ENCODE data around the gene CPHXL.

CPHXL gene

GRCh38 chr16:75682308-75682707 is 44.0 kb downstream of the CPHXL start:
- no peak overlapping the region for H3K4me3 ChIP-seq (ENCODE audit: low read depth, low read length)
- TF ChIP-seq, protein P1, sequence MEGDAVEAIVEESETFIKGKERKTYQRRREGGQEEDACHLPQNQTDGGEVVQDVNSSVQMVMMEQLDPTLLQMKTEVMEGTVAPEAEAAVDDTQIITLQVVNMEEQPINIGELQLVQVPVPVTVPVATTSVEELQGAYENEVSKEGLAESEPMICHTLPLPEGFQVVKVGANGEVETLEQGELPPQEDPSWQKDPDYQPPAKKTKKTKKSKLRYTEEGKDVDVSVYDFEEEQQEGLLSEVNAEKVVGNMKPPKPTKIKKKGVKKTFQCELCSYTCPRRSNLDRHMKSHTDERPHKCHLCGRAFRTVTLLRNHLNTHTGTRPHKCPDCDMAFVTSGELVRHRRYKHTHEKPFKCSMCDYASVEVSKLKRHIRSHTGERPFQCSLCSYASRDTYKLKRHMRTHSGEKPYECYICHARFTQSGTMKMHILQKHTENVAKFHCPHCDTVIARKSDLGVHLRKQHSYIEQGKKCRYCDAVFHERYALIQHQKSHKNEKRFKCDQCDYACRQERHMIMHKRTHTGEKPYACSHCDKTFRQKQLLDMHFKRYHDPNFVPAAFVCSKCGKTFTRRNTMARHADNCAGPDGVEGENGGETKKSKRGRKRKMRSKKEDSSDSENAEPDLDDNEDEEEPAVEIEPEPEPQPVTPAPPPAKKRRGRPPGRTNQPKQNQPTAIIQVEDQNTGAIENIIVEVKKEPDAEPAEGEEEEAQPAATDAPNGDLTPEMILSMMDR (IDR thresholded peaks at IDR 0.05; ENCODE audit: low read depth, low read length, missing control alignments) = no peak
- DNase-seq (ENCODE audit: low read depth) = no peak

GRCh38 chr16:75679366-75679765 is 46.9 kb downstream of the CPHXL start:
- TF ChIP-seq, protein P1 (IDR thresholded peaks at IDR 0.05; ENCODE audit: low read depth, low read length, missing control alignments) = no peak
- DNase-seq (ENCODE audit: low read depth) = no peak
- H3K4me3 ChIP-seq (ENCODE audit: low read depth, low read length) = no peak overlapping the region

GRCh38 chr16:75676909-75677308 is 49.4 kb downstream of the CPHXL start, which contains the start of gene CPHXL2:
CPHXL2 (minus strand) TSS chr16:75677009; CDS start chr16:75676999, 10 bp downstream.
- H3K4me3 ChIP-seq (ENCODE audit: low read depth, low read length) = no peak within 1 kb of the TSS
- no peak for DNase-seq (ENCODE audit: low read depth)
- TF ChIP-seq, protein P1 (IDR thresholded peaks at IDR 0.05; ENCODE audit: low read depth, low read length, missing control alignments) = no peak

DNA sequence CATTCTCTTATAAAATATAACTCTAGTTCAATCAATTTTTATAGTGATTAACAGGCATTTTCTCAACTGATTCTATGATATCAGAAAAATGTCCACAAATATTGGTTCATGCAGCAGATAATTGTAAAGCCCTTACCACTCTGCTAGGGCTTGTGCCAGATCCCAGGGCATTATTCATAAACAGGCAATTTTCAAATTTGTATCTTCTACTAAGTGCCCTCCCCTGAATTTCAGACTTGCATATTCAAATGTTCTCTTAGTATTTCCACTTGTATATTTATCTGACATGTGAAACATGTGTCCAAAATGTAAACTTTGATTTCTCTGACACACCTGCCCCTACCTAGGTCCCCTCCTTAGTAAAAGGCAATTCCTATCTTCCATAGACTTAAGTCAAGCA is 58.8 kb downstream of the CPHXL start:
- DNase-seq (ENCODE audit: low read depth) = no peak
- no peak overlapping the region for H3K4me3 ChIP-seq (ENCODE audit: low read depth, low read length)
- TF ChIP-seq, protein P1 (IDR thresholded peaks at IDR 0.05; ENCODE audit: low read depth, low read length, missing control alignments) = no peak
